Measurements from ENCODE around the gene OSMR.

OSMR gene

DNA sequence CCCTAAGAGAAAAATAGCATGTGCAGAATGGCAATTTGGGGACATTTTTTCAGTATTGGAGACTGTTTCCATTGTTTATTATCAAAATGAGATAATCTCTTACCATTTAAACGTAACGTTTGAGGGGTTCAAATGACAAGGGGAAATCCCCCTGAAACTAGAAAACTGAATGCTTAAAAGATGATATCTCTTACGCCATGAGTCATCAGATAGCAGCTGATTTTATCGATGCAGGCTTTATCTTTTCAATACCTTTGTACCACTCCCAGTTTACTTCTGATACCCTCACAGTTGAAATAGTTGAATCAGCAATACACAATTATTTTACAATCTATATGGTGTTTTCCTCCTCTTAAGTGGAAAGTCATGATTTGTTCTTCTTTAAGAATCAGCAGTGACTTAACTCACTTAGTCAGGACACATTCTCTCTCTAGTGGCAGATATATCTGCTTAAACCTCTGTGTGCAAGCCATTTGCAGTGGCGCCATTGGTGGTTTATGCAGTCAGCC, 29.2 kb downstream of the OSMR start:
- Histone ChIP-seq H3K4me1 (ENCODE audit: control insufficient read depth, low read length) (no peaks in the 10 kb centered on the region), H3F3A (ENCODE audit: control insufficient read depth, insufficient read depth) (no peaks in the 10 kb centered on the region), H4K20me1 (ENCODE audit: control insufficient read depth, insufficient read depth, low read depth, low read length) (no peaks in the 10 kb centered on the region), H3K9me2 (replicated peaks; ENCODE audit: control insufficient read depth, low read length) (no peaks in the 10 kb centered on the region), H3K4me2 (ENCODE audit: low read length) (no peak overlapping the region), H3K9me3 (ENCODE audit: control insufficient read depth, insufficient read depth, low read length) (no peaks in the 10 kb centered on the region), H3K36me3 (ENCODE audit: control insufficient read depth, low read length) (no peaks in the 10 kb centered on the region), H3K27me3 (ENCODE audit: control insufficient read depth, low read length) (no peaks in the 10 kb centered on the region), H3K4me3 (ENCODE audit: low read length) (no peak overlapping the region), H3K79me2 (ENCODE audit: control insufficient read depth, low read length) (no peaks in the 10 kb centered on the region), H3K27ac (ENCODE audit: low read depth, low read length) (no peak overlapping the region)
- TF ChIP-seq, protein P1, sequence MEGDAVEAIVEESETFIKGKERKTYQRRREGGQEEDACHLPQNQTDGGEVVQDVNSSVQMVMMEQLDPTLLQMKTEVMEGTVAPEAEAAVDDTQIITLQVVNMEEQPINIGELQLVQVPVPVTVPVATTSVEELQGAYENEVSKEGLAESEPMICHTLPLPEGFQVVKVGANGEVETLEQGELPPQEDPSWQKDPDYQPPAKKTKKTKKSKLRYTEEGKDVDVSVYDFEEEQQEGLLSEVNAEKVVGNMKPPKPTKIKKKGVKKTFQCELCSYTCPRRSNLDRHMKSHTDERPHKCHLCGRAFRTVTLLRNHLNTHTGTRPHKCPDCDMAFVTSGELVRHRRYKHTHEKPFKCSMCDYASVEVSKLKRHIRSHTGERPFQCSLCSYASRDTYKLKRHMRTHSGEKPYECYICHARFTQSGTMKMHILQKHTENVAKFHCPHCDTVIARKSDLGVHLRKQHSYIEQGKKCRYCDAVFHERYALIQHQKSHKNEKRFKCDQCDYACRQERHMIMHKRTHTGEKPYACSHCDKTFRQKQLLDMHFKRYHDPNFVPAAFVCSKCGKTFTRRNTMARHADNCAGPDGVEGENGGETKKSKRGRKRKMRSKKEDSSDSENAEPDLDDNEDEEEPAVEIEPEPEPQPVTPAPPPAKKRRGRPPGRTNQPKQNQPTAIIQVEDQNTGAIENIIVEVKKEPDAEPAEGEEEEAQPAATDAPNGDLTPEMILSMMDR (IDR thresholded peaks at IDR 0.05; ENCODE audit: low read depth, low read length, poor library complexity, severe bottlenecking), result no peak
- TF ChIP-seq EZH2phosphoT487 (IDR thresholded peaks at IDR 0.05; ENCODE audit: borderline replicate concordance, low read length), result no peak

DNA sequence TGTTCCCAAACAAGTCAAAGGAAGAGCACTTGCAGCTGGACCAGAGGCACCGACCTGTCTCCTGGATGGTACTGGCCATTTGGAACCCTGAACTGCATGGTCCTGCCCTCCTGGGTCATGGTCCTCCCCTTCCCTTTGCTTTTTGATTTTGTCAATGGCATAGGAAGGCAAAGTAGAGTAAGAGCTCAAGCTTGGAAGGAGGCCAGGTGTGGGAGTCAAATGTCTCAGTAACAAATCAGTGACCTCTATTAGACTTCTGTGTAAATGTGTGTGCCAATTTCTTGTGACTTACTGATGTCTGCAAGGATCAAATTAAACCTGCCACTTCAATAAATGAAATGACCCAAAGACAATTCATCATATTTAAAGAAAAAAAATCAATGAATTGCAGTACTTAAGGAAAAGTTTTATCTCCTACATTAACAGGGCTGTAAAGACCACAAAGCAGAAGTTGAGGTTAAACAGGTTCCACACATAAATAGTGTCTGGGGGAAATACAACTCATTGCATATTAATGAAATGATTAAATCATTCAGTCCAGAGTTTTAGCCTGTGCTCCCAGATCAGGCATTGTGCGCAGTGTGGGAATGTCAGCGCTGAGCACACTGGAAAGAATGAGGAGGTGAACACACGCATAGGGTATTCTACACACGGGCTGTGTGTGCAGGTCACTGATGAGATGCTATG, 32.7 kb downstream of the OSMR start:
- H3K4me1 ChIP-seq (ENCODE audit: control insufficient read depth, low read length), result no peaks in the 10 kb centered on the region
- H3K9me2 ChIP-seq (replicated peaks; ENCODE audit: control insufficient read depth, low read length), result no peaks in the 10 kb centered on the region
- no peak overlapping the region for H3K27ac ChIP-seq (ENCODE audit: low read depth, low read length)
- no peaks in the 10 kb centered on the region for H3K36me3 ChIP-seq (ENCODE audit: control insufficient read depth, low read length)
- TF ChIP-seq, protein P1 (IDR thresholded peaks at IDR 0.05; ENCODE audit: low read depth, low read length, poor library complexity, severe bottlenecking), result no peak
- no peak for TF ChIP-seq EZH2phosphoT487 (IDR thresholded peaks at IDR 0.05; ENCODE audit: borderline replicate concordance, low read length)
- H3K79me2 ChIP-seq (ENCODE audit: control insufficient read depth, low read length), result no peaks in the 10 kb centered on the region
- H3K4me3 ChIP-seq (ENCODE audit: low read length), result no peak overlapping the region
- no peaks in the 10 kb centered on the region for H4K20me1 ChIP-seq (ENCODE audit: control insufficient read depth, insufficient read depth, low read depth, low read length)
- H3F3A ChIP-seq (ENCODE audit: control insufficient read depth, insufficient read depth), result no peaks in the 10 kb centered on the region
- H3K4me2 ChIP-seq (ENCODE audit: low read length), result no peak overlapping the region
- H3K9me3 ChIP-seq (ENCODE audit: control insufficient read depth, insufficient read depth, low read length), result no peaks in the 10 kb centered on the region
- no peaks in the 10 kb centered on the region for H3K27me3 ChIP-seq (ENCODE audit: control insufficient read depth, low read length)

DNA sequence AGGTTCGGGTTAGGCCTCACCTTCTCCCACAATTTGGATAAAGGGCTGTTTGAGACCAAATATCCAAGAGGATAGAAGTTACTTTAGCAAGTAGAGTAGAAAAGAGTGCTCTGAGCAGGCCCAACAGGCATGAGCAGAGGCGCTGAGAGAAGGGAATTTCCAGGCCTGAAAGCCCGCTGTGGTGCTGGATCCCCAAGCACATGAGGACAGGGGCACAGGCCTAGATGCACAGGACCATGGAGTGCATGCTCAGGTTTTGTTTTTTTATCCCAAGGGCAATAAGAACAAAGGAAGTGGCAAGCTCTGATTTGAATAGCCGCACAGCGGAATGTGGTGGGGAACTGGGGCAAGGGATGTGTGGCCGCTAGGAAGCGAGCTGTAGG, 33.3 kb downstream of the OSMR start:
- Histone ChIP-seq H4K20me1 (ENCODE audit: control insufficient read depth, insufficient read depth, low read depth, low read length) (no peaks in the 10 kb centered on the region), H3K27ac (ENCODE audit: low read depth, low read length) (no peak overlapping the region), H3K4me3 (ENCODE audit: low read length) (no peak overlapping the region), H3K9me2 (replicated peaks; ENCODE audit: control insufficient read depth, low read length) (no peaks in the 10 kb centered on the region), H3K27me3 (ENCODE audit: control insufficient read depth, low read length) (no peaks in the 10 kb centered on the region), H3K4me1 (ENCODE audit: control insufficient read depth, low read length) (no peaks in the 10 kb centered on the region), H3F3A (ENCODE audit: control insufficient read depth, insufficient read depth) (no peaks in the 10 kb centered on the region), H3K36me3 (ENCODE audit: control insufficient read depth, low read length) (no peaks in the 10 kb centered on the region), H3K9me3 (ENCODE audit: control insufficient read depth, insufficient read depth, low read length) (no peaks in the 10 kb centered on the region), H3K79me2 (ENCODE audit: control insufficient read depth, low read length) (no peaks in the 10 kb centered on the region), H3K4me2 (ENCODE audit: low read length) (no peak overlapping the region)
- TF ChIP-seq, protein P1 (IDR thresholded peaks at IDR 0.05; ENCODE audit: low read depth, low read length, poor library complexity, severe bottlenecking), result no peak
- no peak for TF ChIP-seq EZH2phosphoT487 (IDR thresholded peaks at IDR 0.05; ENCODE audit: borderline replicate concordance, low read length)
